Heart left ventricle (tissue), 16 donors: ENCODE data around the gene C1QTNF6. TPM values are rescaled to one million over a fixed set of nuclear protein-coding genes. Genes with fewer than 3 reads are reported as not detected.

Experiments used
- ATAC-seq, 4 donors: fragments of 200-7000 bp; cut with Tn5 transposase; one replicate each; pipeline ENCODE4 v1.9.1; 2020 to 2022; ENCODE audit warnings: moderate library complexity in 4 of 4, mild to moderate bottlenecking in 3 of 4, moderate number of reproducible peaks in 1 of 4
- DNase-seq, 5 donors: peaks; one replicate each; pipeline ENCODE4 v3.0.0-alpha.2; 2020
- H3K27ac ChIP-seq, 12 donors: fragments of 200-600 bp; sonication (generic) in 4 of 12; one replicate each; pipeline versions ENCODE4 v1.5.0 to v1.8.0; 2016 to 2022; ENCODE audit warnings: mild to moderate bottlenecking in 2 of 12
- H3K27me3 ChIP-seq, 9 donors: fragments of 200-600 bp; sonication (generic) in 2 of 9; one replicate each; pipeline versions ENCODE4 v1.5.1 to v1.8.0; 2016 to 2022; ENCODE audit warnings: mild to moderate bottlenecking in 3 of 9
- H3K36me3 ChIP-seq, 9 donors: fragments of 200-600 bp; sonication (generic) in 2 of 9; one replicate each; pipeline versions ENCODE4 v1.5.0 to v1.8.0; 2018 to 2022; ENCODE audit warnings: mild to moderate bottlenecking in 2 of 9
- H3K4me1 ChIP-seq, 12 donors: fragments of 200-600 bp; sonication (generic) in 4 of 12; one replicate each; pipeline versions ENCODE4 v1.5.0 to v1.8.0; 2016 to 2022; ENCODE audit warnings: mild to moderate bottlenecking in 3 of 12
- H3K4me3 ChIP-seq, 12 donors: fragments of 200-600 bp; sonication (generic) in 4 of 12; one replicate each; pipeline versions ENCODE4 v1.5.0 to v1.8.0; 2017 to 2022; ENCODE audit warnings: mild to moderate bottlenecking in 9 of 12, moderate library complexity in 4 of 12
- H3K9me3 ChIP-seq, 12 donors: fragments of 200-600 bp; sonication (generic) in 4 of 12; one replicate each; pipeline versions ENCODE4 v1.5.0 to v1.8.0; 2016 to 2022; ENCODE audit warnings: mild to moderate bottlenecking in 1 of 12
- CTCF ChIP-seq, 12 donors: fragments of 200-600 bp; sonication (generic) in 4 of 12; IDR thresholded peaks; one replicate each; pipeline versions ENCODE4 v1.5.0 to v1.8.0; 2018 to 2022; ENCODE audit warnings: antibody characterized with exemption in 12 of 12, mild to moderate bottlenecking in 5 of 12
- POLR2A ChIP-seq, 2 donors: fragments of 450-650 bp; IDR thresholded peaks; one replicate each; pipeline ENCODE4 v1.6.1; 2017; ENCODE audit warnings: antibody characterized with exemption in 2 of 2, mild to moderate bottlenecking in 2 of 2, moderate library complexity in 2 of 2
- WGBS, 4 donors: extraction: QIAGEN DNeasy Blood & Tissue Kit in 2 of 4; methylation state at CpG; one replicate each; pipeline versions ENCODE4 v1.1.5 to v1.1.7; 2013 to 2018; 5-methylcytosine and 5-hydroxymethylcytosine counted together
- intact Hi-C, 10 donors: fragments of 100-400 bp; cut with DNase I; formaldehyde crosslinking; loops; one replicate each; pipeline versions ENCODE4 v1.11.1 to v1.14.2; 2022
- polyA plus RNA-seq, 2 donors: library from polyadenylated mRNA; stranded (reverse); fragments of 200-250 nt; gene quantifications; one replicate each; pipeline ENCODE4 v1.2.3, GENCODE V29; 2013
- total RNA-seq, 9 donors: library from RNA; depleted of rRNA in 2 of 9; stranded (reverse); fragments of >200 nt in 2 of 9; fragmentation: NEBNext Ultra II Directional in 3 of 9; extraction: Animal tissue kit (Norgen Biotek cat#: 25700) in 3 of 9; gene quantifications; one replicate each; pipeline versions ENCODE4 v1.1.0 to v1.2.4, GENCODE V29; 2016 to 2023
- donor health status: ischemic (EF 13 %, LVEDD 7.1; RV severe dilation, severe dysfunction).
- donor health status: healthy with polysubstance abuse.
- donor health status: DM: no; HTN: yes; CAD: no.
- donor health status: DM: no; HTN: no; CAD: no.
- donor health status: ischemic (EF 25% LVEDD 6.9; RV normal size, moderate dysfunction).
- donor health status: ischemic (EF 25% LVEDD 5.7; RV mildly dilated, moderate dysfunction).
- donor health status: healthy.
- donor health status: DM: yes; HTN: yes; CAD: no.
- donor health status: ischemic (EF 35%, LVEDD 5.7; RV mildly dilated, moderate dysfunction).
- donor health status: nonischemic (EF 11% LVEDD 7.7; RV severe dilation, severe dysfunction).
- donor health status: DM: yes; HTN: yes; CAD: no.
- donor health status: PGD.
- donor health status: ischemic (EF 29% LVEDD 5.4; RV normal size, mild dysfunction).
- donor health status: nonischemic (EF 23%, LVEDD 6.1; RV moderate dilation, normal function).

The C1QTNF6 gene
- total and polyA plus RNA-seq, 11 donors = 0.31 to 11.9 (median 1.4) TPM

DNA sequence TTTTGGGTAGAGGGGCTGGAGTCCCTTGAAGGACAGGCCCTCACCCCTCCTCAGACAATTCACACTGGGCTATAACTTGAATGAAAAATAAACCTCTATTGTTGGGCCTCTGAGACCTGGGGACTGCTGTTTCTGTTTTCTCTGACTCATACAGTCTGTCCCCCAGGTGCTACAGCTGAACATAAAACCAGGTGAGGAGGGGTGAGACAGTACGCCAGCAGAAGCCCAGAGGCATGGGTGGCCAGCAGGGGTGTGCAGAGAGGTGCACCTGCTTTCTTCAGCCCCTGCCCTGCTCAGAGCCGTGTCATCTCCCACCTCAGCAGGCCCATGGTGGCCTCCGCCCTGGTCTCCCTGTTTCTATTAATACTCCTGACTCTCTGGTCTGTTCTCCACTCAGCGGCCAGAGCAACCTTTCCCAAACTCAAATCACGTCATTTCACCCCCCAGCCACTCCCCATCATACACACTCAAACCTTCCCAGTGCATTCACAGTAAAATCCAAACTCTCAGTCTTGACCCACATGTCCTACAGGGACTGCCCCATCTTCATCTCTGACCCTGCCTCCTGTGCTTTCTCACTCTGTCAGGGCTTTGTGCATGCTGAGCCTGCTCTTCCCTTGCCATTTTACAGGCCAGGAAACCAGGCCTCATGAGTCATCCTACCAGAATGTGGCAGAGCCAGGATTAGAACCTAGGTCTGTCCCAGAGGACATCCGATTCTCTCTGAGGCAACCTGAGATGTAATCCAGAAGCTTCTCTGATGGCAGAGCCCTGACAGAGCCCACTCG lies 32.9 kb downstream of the C1QTNF6 start:
- Histone ChIP-seq H3K4me3 (no peak overlapping the region), H3K9me3 (peaks cover 0 to 14% (median 2%) of the 10 kb centered on the region in 12 donors), H3K36me3 (no peaks in the 10 kb centered on the region), H3K4me1 (no peaks in the 10 kb centered on the region), H3K27ac (no peak overlapping the region), H3K27me3 (peaks cover 0 to 24% (median 0%) of the 10 kb centered on the region in 9 donors)
- DNase-seq (no peak), ATAC-seq (no peak)
- TF ChIP-seq POLR2A (IDR thresholded peaks at IDR 0.05) (no peak), CTCF (IDR thresholded peaks at IDR 0.05) (no peak)
- 75 to 85% (median 79%) methylated on average over 7 of the region's 7 CpGs for WGBS, 4 donors
- intact Hi-C loops = loop anchor here in 2 of 10 donors (10.0 kb wide), 2 partner anchors 70 to 80 kb away; no protein-coding TSS in a partner anchor

- WGBS, 4 donors = 90 to 95% (median 91%) methylated on average over 5 to 6 of the region's 6 CpGs
- Histone ChIP-seq H3K27me3 (peaks cover 0 to 24% (median 0%) of the 10 kb centered on the region in 9 donors), H3K4me3 (no peak overlapping the region), H3K27ac (no peak overlapping the region), H3K9me3 (peaks cover 0 to 14% (median 2%) of the 10 kb centered on the region in 12 donors), H3K4me1 (no peaks in the 10 kb centered on the region), H3K36me3 (no peaks in the 10 kb centered on the region)
- DNase-seq = no peak
- TF ChIP-seq POLR2A (IDR thresholded peaks at IDR 0.05) (no peak), CTCF (IDR thresholded peaks at IDR 0.05) (no peak)
- ATAC-seq = no peak
- intact Hi-C loops = loop anchor here in 2 of 10 donors (10.0 kb wide), 2 partner anchors 69 to 79 kb away; no protein-coding TSS in a partner anchor
Observed at GRCh38 chr22:37153901-37154300, 34.1 kb downstream of the C1QTNF6 start.

GRCh38 chr22:37151401-37151800 lies 36.6 kb downstream of the C1QTNF6 start:
- Histone ChIP-seq H3K4me3 (no peak overlapping the region), H3K36me3 (no peaks in the 10 kb centered on the region), H3K27me3 (peaks cover 0 to 20% (median 0%) of the 10 kb centered on the region in 9 donors), H3K4me1 (no peaks in the 10 kb centered on the region), H3K9me3 (peaks cover 0 to 14% (median 2%) of the 10 kb centered on the region in 12 donors), H3K27ac (no peak overlapping the region)
- TF ChIP-seq CTCF (IDR thresholded peaks at IDR 0.05) = no peak
- no peak for TF ChIP-seq POLR2A (IDR thresholded peaks at IDR 0.05)
- ATAC-seq = no peak
- DNase-seq = no peak
- intact Hi-C loops = loop anchor here in 2 of 10 donors (10.0 kb wide), 2 partner anchors 67 to 77 kb away; no protein-coding TSS in a partner anchor

- no peak for DNase-seq
- peaks cover 0 to 22% (median 0%) of the 10 kb centered on the region in 9 donors for H3K27me3 ChIP-seq
Observed at GRCh38 chr22:37150701-37151100, 37.3 kb downstream of the C1QTNF6 start.

More at GRCh38 chr22:37150701-37151100, 37.3 kb downstream of the C1QTNF6 start:
- Histone ChIP-seq H3K9me3 (peaks cover 0 to 14% (median 2%) of the 10 kb centered on the region in 12 donors), H3K4me3 (no peak overlapping the region), H3K27ac (no peak overlapping the region), H3K36me3 (no peaks in the 10 kb centered on the region), H3K4me1 (no peaks in the 10 kb centered on the region)
- intact Hi-C loops = loop anchor here in 2 of 10 donors (10.0 kb wide), 2 partner anchors 66 to 76 kb away; no protein-coding TSS in a partner anchor
- no peak for ATAC-seq
- TF ChIP-seq CTCF (IDR thresholded peaks at IDR 0.05) (no peak), POLR2A (IDR thresholded peaks at IDR 0.05) (no peak)
